AG20443 (cell line): Measurements from ENCODE around the gene NDUFB1.

ENCODE experiments used
- DNase-seq: peaks from one replicate; pipeline ENCODE4 v3.0.0; 2012; ENCODE audit warnings: low spot score, mixed read lengths

NDUFB1 gene

DNA sequence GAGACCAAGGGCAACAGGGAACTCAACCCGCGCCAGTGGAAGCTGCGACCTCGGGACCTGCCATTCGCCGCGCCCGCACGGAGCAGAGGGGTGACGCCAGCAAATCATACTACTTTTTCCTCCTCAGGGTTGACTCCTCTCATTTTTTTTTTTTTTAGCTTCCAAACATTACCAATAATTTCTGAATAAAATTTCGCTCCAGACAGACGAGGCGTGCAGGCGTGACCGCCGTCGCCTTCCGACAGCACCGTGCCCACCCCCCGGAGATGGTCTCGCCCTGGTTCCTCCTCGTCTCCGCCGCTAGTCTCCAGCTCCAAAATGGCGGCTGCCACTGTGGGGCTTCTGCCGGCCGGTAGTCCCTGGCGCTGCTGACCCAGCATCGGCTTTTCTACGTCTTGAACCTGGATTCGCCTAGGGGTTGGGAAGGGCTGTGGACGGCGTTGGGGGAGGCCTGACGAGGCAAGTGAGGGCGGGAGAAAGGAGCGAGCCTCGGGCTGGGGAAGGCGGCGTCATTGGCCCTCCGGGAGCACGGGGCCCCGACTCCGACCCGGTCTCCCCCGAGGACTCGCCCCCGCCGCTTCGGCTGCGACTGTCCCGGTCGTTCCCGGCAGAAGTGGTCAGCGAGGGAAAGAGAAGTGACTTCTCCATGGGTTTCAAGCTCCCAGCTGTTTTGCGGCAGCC is at the start of gene NDUFB1, which contains the start of gene CPSF2:
Gene NDUFB1, minus strand, starts transcription at position 37 of the 681 bp plus-strand sequence. CDS start 4,069 bp downstream, outside the sequence.
Gene CPSF2, plus strand, starts transcription at position 300 of the 681 bp plus-strand sequence. CDS start 9,016 bp downstream, outside the sequence.
- peak; percentile 95 for DNase-seq

DNA sequence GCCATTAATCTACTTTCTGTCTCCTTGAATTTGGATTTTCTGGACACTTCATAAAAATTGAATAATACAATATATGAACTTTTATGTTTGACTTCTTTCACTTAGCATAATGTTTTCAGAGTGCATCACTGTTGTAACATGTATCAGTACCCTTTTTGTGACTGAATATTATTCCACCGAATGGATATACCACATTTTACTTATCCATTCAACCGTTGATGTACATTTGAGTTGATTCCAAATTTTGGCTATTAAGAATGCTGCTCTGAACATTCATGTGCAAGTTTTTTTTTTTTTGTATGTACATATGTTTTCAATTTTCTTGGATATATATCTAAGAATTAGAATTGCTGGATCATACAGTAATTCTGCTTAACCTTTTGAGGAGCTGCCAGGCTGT is 43.5 kb upstream of the NDUFB1 start:
- DNase-seq = no peak

DNA sequence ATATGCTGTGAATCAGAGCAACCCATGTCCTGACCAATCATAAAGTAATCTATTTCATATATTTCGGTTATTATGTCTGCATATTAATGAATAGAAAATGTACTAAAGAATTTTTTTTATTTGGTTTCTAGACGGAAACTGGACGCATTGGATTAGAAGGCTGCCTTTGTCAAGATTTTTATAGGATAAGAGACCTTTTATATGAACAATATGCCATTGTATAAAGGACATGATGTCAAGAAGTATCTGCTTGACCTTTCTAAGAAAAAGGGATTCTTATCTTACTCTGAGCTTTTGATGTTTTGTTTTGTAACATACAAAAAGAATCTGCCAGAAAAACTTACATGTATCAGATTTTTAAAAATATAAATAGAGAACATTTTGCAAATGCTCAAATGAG is 40.0 kb upstream of the NDUFB1 start:
- DNase-seq = no peak

GRCh38 chr14:92160619-92161018 is 39.1 kb upstream of the NDUFB1 start:
- DNase-seq = peak; percentile 84

- peak; percentile 21 for DNase-seq
These were observed 32.9 kb upstream of the NDUFB1 start for GRCh38 chr14:92154283-92154942.

DNA sequence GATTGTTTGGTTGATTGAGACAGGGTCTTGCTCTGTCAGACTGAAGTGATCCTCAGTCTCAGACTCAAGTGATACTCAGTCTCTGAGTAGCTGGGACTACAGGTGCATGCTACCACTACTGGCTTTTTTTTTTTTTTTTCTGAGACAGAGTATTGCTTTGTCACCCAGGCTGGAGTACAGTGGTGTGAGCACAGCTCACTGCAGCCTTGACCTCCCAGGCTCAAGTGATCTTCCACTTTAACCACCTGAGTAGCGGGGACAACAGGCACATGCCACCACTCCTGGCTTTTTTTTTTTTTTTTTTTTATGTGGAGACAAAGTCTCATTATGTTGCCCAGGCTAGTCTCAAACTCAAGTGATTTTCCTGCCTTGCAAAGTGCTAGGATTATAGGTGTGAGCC is 32.1 kb upstream of the NDUFB1 start:
- DNase-seq = no peak

DNA sequence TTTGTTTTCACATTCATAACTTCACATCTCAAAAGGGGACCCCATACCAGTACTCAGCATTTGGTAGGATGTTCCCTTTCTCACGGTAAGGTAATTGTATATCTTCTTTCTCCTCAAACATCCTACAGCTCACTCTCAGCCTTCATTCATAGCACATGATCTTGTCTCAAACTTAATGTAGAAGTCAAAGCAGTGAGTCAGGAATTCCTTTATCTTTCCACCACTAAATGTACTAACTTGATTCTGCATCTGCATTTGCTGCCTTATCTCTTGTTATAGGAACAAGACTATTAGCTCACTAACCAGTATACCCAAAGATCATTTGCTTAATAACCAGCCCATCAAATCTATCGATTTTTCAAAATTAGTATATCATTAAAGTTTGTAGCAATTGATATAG is 23.2 kb upstream of the NDUFB1 start:
- DNase-seq = no peak

GRCh38 chr14:92143962-92144361 is 22.5 kb upstream of the NDUFB1 start:
- no peak for DNase-seq

DNA sequence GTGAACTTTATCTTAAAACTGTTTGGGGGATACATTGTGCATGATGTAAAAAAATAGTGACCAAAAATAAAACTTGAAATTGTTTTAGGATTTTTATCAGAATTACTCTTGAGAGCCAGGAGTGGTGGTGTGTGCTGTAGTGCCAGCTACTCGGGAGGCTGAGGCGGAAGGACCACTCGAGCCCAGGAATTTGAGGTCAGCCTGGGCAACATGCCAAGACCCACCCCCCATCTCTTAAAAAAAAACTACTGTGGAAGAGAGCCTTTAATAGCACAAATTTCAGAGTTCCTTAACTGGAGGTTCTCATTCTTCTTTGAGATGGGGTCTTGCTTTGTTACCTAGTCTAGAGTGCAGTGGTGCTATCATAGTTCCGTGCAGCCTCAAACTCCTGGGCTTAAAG is 21.8 kb upstream of the NDUFB1 start:
- DNase-seq = no peak

DNA sequence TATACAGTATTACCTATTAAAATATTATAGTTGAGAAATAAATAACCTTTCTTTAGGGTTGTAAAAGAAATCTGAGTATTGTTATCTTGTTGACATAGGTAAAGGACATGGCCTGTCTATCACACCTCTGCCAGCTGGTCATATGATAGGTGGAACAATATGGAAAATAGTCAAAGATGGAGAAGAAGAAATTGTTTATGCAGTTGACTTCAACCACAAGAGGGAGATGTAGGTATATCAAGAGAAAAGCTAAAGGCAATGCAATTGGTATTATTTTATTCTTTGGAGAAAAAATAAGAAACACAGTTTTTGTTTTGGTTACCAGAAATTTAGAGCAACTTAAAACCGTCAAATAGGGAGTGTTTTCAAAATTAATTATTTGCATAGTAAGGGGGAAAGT is 13.8 kb upstream of the NDUFB1 start:
- peak; percentile 31 for DNase-seq

- no peak for DNase-seq
These were observed 12.9 kb upstream of the NDUFB1 start for GRCh38 chr14:92134456-92134855.

- peak; percentile 21 for DNase-seq
These were observed 1.3 kb upstream of the NDUFB1 start for GRCh38 chr14:92122761-92123160.

GRCh38 chr14:92122351-92122677 is 808 bp upstream of the NDUFB1 start:
- DNase-seq = peak; percentile 33

DNA sequence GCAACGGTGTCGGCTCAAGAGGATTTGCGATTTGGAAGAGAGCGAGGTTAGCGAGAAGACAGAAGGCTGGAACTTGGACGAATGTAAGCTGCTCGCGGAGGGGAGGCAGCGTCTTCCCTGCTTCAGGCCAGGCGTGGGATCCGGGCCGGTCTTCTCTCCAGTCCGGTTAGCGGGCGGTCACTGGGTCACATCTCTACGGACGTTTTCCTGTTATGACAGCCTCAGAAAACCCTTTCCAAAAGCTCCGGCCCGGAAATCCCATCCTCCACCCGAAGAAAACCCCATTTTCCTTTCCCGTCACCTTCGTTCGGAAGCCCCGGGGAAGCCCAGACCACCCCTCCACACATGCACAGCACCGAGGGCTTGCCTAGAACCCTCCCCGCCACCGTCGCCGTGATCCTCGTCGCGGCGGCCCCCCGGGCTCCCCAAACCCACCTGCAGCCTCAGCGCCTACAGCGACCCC is 268 bp downstream of the NDUFB1 start:
- peak; percentile 65 for DNase-seq

- no peak for DNase-seq
These were observed 12.0 kb downstream of the NDUFB1 start for GRCh38 chr14:92109490-92109889.

GRCh38 chr14:92108345-92109254 is 12.9 kb downstream of the NDUFB1 start:
- DNase-seq = no peak

DNA sequence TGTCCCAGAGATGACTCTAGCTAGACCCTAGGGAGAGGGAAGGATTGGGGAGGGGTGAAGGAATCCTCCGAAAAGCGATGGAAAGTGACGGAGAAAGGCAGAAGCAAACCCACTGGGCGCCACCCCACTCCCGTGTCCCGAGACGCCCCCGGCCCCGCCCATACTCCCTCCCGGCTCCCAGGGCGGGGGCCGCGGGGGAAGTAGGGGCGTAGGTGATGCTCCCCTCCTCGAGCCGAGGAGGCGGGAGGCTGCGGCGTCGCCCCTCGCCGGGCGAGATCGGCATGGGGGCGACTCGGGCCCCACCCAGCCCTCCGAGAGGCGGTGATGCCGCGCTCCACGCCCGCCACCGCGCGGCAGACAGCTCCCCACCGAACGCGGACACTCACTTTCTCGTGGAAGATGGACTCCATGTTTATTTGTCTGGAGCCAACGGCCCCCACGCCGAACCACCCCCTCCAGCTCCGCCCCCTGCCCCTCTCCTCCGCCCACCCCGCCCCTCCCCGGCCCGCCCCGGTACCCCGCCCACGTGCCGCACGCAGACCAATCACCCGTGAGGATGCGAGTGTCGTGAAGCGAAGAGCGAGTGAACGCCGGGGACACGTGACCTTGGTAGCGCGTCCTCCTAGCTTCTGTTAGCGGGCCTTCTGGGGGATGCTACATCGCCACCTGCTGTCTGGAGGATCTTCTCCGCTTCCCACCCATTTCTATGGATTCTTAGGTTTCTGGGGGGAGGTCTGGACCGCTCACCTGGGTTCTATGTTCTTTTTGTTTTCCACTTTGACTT is 15.2 kb downstream of the NDUFB1 start, which contains the start of gene ATXN3:
Gene ATXN3, minus strand, starts transcription at position 440 of the 784 bp plus-strand sequence. Its CDS starts 30 bp downstream, at position 410.
- DNase-seq = peak; percentile 99

DNA sequence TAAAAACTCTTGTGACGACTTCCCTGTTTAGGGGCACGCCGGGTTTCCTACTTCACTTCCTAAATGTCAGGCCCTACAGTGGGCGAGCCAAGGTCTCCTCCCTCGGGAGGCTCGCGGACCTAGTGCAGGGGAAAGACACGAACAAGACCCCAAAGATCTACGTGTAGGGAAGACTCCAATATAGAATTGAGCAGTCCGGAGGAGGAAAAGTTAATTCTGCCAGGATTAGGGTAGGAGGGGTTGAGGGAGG is 15.7 kb downstream of the NDUFB1 start:
- DNase-seq = no peak

DNA sequence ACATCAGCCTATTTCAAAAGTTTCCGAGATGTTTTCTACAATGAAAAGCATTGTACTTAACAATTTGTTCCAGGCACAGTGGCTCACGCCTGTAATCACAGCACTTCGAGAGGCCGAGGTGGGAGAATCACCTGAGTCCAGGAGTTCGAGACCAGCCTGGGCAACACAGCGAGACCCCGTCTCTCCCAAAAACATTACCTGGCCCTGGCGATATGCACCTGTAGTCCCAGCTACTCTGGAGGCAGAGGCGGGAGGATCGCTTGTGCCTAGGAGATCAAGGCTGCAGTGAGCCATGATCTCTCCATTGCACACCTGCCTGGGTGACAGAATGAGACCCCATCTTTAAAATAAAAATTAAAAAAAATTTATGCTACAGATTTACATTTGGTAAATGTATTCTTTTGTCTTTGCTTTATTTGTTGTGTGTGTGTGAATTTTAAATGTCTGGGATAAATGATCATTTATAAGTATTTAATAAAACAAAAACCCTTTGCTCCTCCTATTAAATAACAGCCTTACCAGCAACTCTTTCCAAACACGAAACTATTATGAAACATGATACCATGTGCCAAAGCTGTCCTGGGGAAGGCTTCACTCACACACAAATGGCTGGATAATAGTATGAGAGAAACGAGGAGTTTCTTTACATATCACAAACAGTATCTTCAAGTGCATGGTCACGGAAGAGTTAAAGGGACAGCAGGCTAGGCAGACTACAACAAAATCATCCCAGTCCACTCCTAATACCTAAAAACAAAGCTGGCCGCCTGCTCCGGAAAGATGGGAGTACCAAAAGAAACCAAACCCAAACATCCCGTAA is 16.2 kb downstream of the NDUFB1 start:
- DNase-seq = peak; percentile 47

DNA sequence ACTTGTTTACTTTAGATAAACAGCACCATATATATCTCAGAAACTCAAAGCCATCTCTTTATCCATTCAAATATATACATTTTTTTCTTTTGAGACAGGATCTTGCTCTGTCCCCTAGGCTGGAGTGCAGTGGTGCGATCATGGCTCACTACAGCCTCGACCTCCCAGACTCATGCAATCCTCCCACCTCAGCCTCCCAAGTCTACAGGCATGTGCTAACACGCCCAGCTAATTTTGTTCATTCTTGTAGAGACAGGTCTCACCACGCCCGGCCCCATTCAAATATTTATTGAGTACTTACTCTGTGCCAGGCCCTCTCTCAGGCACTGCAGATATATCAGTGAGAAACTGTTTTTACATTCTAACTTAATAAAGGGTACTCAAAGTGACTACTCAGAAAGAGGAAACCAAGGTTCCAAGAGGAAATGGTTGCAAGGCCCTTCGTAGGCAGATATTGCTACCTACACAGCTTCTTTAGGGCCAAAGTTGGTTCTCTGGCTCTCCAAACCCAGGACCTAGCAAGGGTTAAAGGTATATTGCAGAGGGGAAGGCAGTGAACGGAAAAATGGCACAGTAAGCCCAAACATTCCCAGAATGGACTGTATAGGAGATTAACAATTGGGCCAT is 18.0 kb downstream of the NDUFB1 start:
- no peak for DNase-seq

DNA sequence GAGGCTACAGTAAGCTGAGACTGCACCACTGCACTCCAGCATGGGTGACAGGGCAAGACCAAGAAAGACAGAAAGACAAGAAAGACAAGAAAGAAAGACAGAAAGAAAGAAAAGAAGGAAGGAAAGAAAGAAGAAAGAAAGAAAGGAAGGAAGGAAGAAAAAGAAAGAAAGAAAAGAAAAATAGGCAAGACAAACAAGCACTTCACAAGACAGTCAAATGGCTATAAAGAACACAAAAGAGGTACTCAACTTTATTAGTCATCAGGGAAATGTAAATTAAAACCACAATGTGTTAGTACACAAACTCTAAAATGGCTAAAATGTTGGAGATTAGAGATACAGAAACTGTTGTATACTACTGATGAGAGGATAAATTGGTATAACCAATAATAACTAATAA is 21.7 kb downstream of the NDUFB1 start:
- DNase-seq = no peak
